Mesothelial cell of epicardium (in vitro differentiated cells): ENCODE data around the gene CASP14. TPM values are rescaled to one million over a fixed set of nuclear protein-coding genes. Genes with fewer than 3 reads are reported as not detected.

Experiments used
- DNase-seq, 2 experiments: peaks; one replicate each; pipeline ENCODE4 v3.0.0; 2021; ENCODE audit warnings: low spot score in 2 of 2; ENCODE audit not compliant: unreplicated experiment in 2 of 2
- H3K27ac Mint-ChIP-seq: 2 replicates; pipeline ENCODE4 v1.8.0; 2021; ENCODE audit warnings: mixed read lengths
- H3K27me3 Mint-ChIP-seq: 2 replicates; pipeline ENCODE4 v1.8.0; 2021; ENCODE audit warnings: low read depth, mixed read lengths
- H3K36me3 Mint-ChIP-seq: 2 replicates; pipeline ENCODE4 v1.8.0; 2021; ENCODE audit warnings: mixed read lengths
- H3K4me1 Mint-ChIP-seq: 2 replicates; pipeline ENCODE4 v1.8.0; 2021; ENCODE audit warnings: mixed read lengths
- H3K4me3 Mint-ChIP-seq: 2 replicates; pipeline ENCODE4 v1.8.0; 2021; ENCODE audit warnings: mild to moderate bottlenecking, moderate library complexity, mixed read lengths
- H3K9me3 Mint-ChIP-seq: 2 replicates; pipeline ENCODE4 v1.8.0; 2021; ENCODE audit warnings: mixed read lengths
- CTCF ChIP-seq: fragments of 200-600 bp; sonication (generic); IDR thresholded peaks from one replicate; pipeline ENCODE4 v1.5.0; 2021; ENCODE audit warnings: antibody characterized with exemption; ENCODE audit not compliant: unreplicated experiment
- total RNA-seq: library from RNA; stranded (reverse); gene quantifications from 3 replicates; pipeline ENCODE4 v1.2.1, GENCODE V29; 2021

CASP14 gene
- total RNA-seq, 1 donor from 2014 or later: not detected

- TF ChIP-seq CTCF: no peak
Observed at GRCh38 chr19:15035795-15036311, 13.4 kb upstream of the CASP14 start.

GRCh38 chr19:15037586-15037985 is 11.7 kb upstream of the CASP14 start:
- Mint-ChIP-seq H3K27me3 (no peaks in the 10 kb centered on the region), H3K4me1 (no peaks in the 10 kb centered on the region), H3K27ac (no peak overlapping the region), H3K36me3 (no peaks in the 10 kb centered on the region), H3K4me3 (no peak overlapping the region), H3K9me3 (peaks cover 40% of the 10 kb centered on the region)
- no peak for DNase-seq
- TF ChIP-seq CTCF: no peak

More at GRCh38 chr19:15035795-15036311, 13.4 kb upstream of the CASP14 start:
- H3K4me1 Mint-ChIP-seq: no peaks in the 10 kb centered on the region
- H3K27me3 Mint-ChIP-seq: no peaks in the 10 kb centered on the region
- DNase-seq: no peak
- H3K4me3 Mint-ChIP-seq: no peak overlapping the region
- peaks cover 55% of the 10 kb centered on the region for H3K9me3 Mint-ChIP-seq
- no peaks in the 10 kb centered on the region for H3K36me3 Mint-ChIP-seq
- H3K27ac Mint-ChIP-seq: no peak overlapping the region

GRCh38 chr19:15038294-15038693 is 11.0 kb upstream of the CASP14 start:
- H3K9me3 Mint-ChIP-seq: peaks cover 40% of the 10 kb centered on the region
- H3K27me3 Mint-ChIP-seq: no peaks in the 10 kb centered on the region
- H3K4me1 Mint-ChIP-seq: no peaks in the 10 kb centered on the region
- no peak for DNase-seq
- H3K4me3 Mint-ChIP-seq: no peak overlapping the region
- no peaks in the 10 kb centered on the region for H3K36me3 Mint-ChIP-seq
- TF ChIP-seq CTCF: no peak
- no peak overlapping the region for H3K27ac Mint-ChIP-seq

GRCh38 chr19:15042003-15042402 is 7.3 kb upstream of the CASP14 start:
- H3K4me3 Mint-ChIP-seq: no peak overlapping the region
- H3K4me1 Mint-ChIP-seq: no peaks in the 10 kb centered on the region
- H3K27me3 Mint-ChIP-seq: no peaks in the 10 kb centered on the region
- H3K9me3 Mint-ChIP-seq: peaks cover 42% of the 10 kb centered on the region
- TF ChIP-seq CTCF: no peak
- DNase-seq: no peak
- H3K36me3 Mint-ChIP-seq: peaks cover 1% of the 10 kb centered on the region
- no peak overlapping the region for H3K27ac Mint-ChIP-seq

GRCh38 chr19:15042826-15043225 is 6.5 kb upstream of the CASP14 start:
- no peak for TF ChIP-seq CTCF
- DNase-seq: no peak
- no peaks in the 10 kb centered on the region for H3K27me3 Mint-ChIP-seq
- H3K27ac Mint-ChIP-seq: no peak overlapping the region
- peaks cover 44% of the 10 kb centered on the region for H3K9me3 Mint-ChIP-seq
- peaks cover 1% of the 10 kb centered on the region for H3K36me3 Mint-ChIP-seq
- H3K4me1 Mint-ChIP-seq: no peaks in the 10 kb centered on the region
- no peak overlapping the region for H3K4me3 Mint-ChIP-seq

- TF ChIP-seq CTCF: no peak
- Mint-ChIP-seq H3K27ac (no peak overlapping the region), H3K9me3 (peaks cover 44% of the 10 kb centered on the region)
Observed at GRCh38 chr19:15045506-15045905, 3.8 kb upstream of the CASP14 start.

More at GRCh38 chr19:15045506-15045905, 3.8 kb upstream of the CASP14 start:
- Mint-ChIP-seq H3K4me1 (no peaks in the 10 kb centered on the region), H3K27me3 (no peaks in the 10 kb centered on the region), H3K36me3 (peaks cover 1% of the 10 kb centered on the region), H3K4me3 (no peak overlapping the region)
- no peak for DNase-seq
